A549 (cell line): ENCODE data around the gene KCNN1. TPM values are rescaled to one million over a fixed set of nuclear protein-coding genes. Genes with fewer than 3 reads are reported as not detected.
A peak's percentile ranks its signal among the peaks of the same experiment; 100 is the strongest.

Experiments
- ATAC-seq, 2 experiments: fragments of 200-7000 bp in 1 of 2; fragments of >200 bp in 1 of 2; cut with Nextera tagmentation in 1 of 2; cut with Tn5 transposase in 1 of 2; 3 replicates each; pipeline versions ENCODE4 v1.8.0 to v1.9.1; 2018 to 2020; ENCODE audit warnings: mild to moderate bottlenecking in 1 of 2, moderate library complexity in 1 of 2
- CTCF ChIA-PET: fragments of 300-600 bp; sonication (Branson Sonifier 250); formaldehyde crosslinking; extraction: SDS; loops from one replicate; lab custom pipeline; 2021; ENCODE audit warnings: antibody characterized with exemption, inconsistent platforms; lab: Yijun Ruan, JAX
- POLR2A ChIA-PET: fragments of 350-600 bp; formaldehyde crosslinking; extraction: SDS; loops from one replicate; lab custom pipeline; 2021; ENCODE audit warnings: antibody characterized with exemption, inconsistent platforms; lab: Yijun Ruan, JAX
- DNase-seq, 2 experiments: peaks; one replicate each; pipeline versions ENCODE4 v3.0.0 to v3.0.0-alpha.2; 2011 to 2016; ENCODE audit warnings: low read depth in 1 of 2, low spot score in 1 of 2
- FAIRE-seq: peaks from 2 replicates; lab custom pipeline; 2011; peaks lifted over from hg19 to GRCh38; lab: Jason Lieb, UNC
- H3K27ac ChIP-seq, 2 experiments: fragments of >200 bp; sonication (Bioruptor Twin); formaldehyde crosslinking; 3 replicates each; pipeline ENCODE4 v1.5.1; 2016 to 2017
- H3K4me1 ChIP-seq: fragments of >200 bp; sonication (Bioruptor Twin); formaldehyde crosslinking; 3 replicates; pipeline ENCODE4 v1.6.1; 2016
- H3K4me2 ChIP-seq: fragments of >200 bp; sonication (Bioruptor Twin); formaldehyde crosslinking; 3 replicates; pipeline ENCODE4 v1.6.1; 2016
- H3K4me3 ChIP-seq: fragments of >200 bp; sonication (Bioruptor Twin); formaldehyde crosslinking; 3 replicates; pipeline ENCODE4 v1.5.1; 2016
- H3K9me3 ChIP-seq: fragments of >200 bp; sonication (Bioruptor Twin); formaldehyde crosslinking; 3 replicates; pipeline ENCODE4 v1.6.1; 2016
- CBX2 ChIP-seq: fragments of 200-600 bp; sonication (generic); IDR thresholded peaks from 2 replicates; pipeline ENCODE4 v1.6.1; 2016; ENCODE audit warnings: low read depth, mild to moderate bottlenecking, borderline replicate concordance
- CBX8 ChIP-seq: fragments of 200-600 bp; sonication (generic); IDR thresholded peaks from 2 replicates; pipeline ENCODE4 v1.6.1; 2016
- CHD2 ChIP-seq: fragments of 150-350 bp; IDR thresholded peaks from 2 replicates; pipeline ENCODE4 v1.6.1; 2014; ENCODE audit warnings: low read length; ENCODE audit not compliant: partially characterized antibody
- EHF ChIP-seq: fragments of 250-450 bp; sonication (Bioruptor Pico); IDR thresholded peaks from 2 replicates; pipeline ENCODE4 v1.5.0; 2020; ENCODE audit warnings: mild to moderate bottlenecking
- EHMT2 ChIP-seq: fragments of 200-600 bp; sonication (generic); IDR thresholded peaks from 2 replicates; pipeline ENCODE4 v1.6.1; 2016; ENCODE audit warnings: antibody characterized with exemption, low read depth, mild to moderate bottlenecking, moderate library complexity
- FOSL2 ChIP-seq, 2 experiments: fragments of 450-650 bp in 1 of 2; fragments of >200 bp in 1 of 2; sonication (Bioruptor Twin) in 1 of 2; formaldehyde crosslinking; IDR thresholded peaks; 2 replicates each; pipeline versions ENCODE4 v1.5.0 to v1.6.1; 2016 to 2020; ENCODE audit warnings: mild to moderate bottlenecking in 1 of 2, moderate library complexity in 1 of 2
- FOXS1 ChIP-seq: fragments of 250-450 bp; sonication (Bioruptor Pico); IDR thresholded peaks from 2 replicates; pipeline ENCODE4 v1.5.0; 2020; ENCODE audit warnings: mild to moderate bottlenecking, moderate library complexity
- GATA3 ChIP-seq: IDR thresholded peaks from 2 replicates; pipeline ENCODE4 v1.6.1; 2012; ENCODE audit warnings: borderline replicate concordance
- HEYL ChIP-seq: fragments of 250-450 bp; sonication (Bioruptor Pico); IDR thresholded peaks from 2 replicates; pipeline ENCODE4 v1.8.0; 2021; ENCODE audit warnings: mild to moderate bottlenecking, moderate library complexity
- HOXB5 ChIP-seq: fragments of 250-450 bp; sonication (Bioruptor Pico); IDR thresholded peaks from 2 replicates; pipeline ENCODE4 v1.5.0; 2020; ENCODE audit warnings: mild to moderate bottlenecking, moderate library complexity
- JUNB ChIP-seq: fragments of >200 bp; sonication (Bioruptor Twin); formaldehyde crosslinking; IDR thresholded peaks from 2 replicates; pipeline ENCODE4 v1.6.1; 2016
- MAZ ChIP-seq: fragments of 150-350 bp; IDR thresholded peaks from 2 replicates; pipeline ENCODE4 v1.6.1; 2014; ENCODE audit warnings: antibody characterized with exemption, low read depth, low read length, borderline replicate concordance
- POLR2A ChIP-seq: IDR thresholded peaks from 2 replicates; pipeline ENCODE4 v1.6.1; 2012; ENCODE audit warnings: mild to moderate bottlenecking, low read length
- RARB ChIP-seq: fragments of 250-450 bp; sonication (Bioruptor Pico); IDR thresholded peaks from 2 replicates; pipeline ENCODE4 v1.8.0; 2021; ENCODE audit warnings: mild to moderate bottlenecking, moderate library complexity
- SREBF2 ChIP-seq: fragments of 450-650 bp; IDR thresholded peaks from 2 replicates; pipeline ENCODE4 v1.6.1; 2014; ENCODE audit warnings: mild to moderate bottlenecking, moderate library complexity
- ZNF302 ChIP-seq: fragments of 250-450 bp; sonication (Bioruptor Pico); IDR thresholded peaks from 2 replicates; pipeline ENCODE4 v1.9.0; 2021; ENCODE audit warnings: inconsistent platforms, mild to moderate bottlenecking, moderate library complexity
- ZSCAN20 ChIP-seq: fragments of 250-450 bp; sonication (Bioruptor Pico); IDR thresholded peaks from 2 replicates; pipeline ENCODE4 v1.8.0; 2022; ENCODE audit warnings: mild to moderate bottlenecking, moderate library complexity
- WGBS: methylation state at CpG from one replicate; pipeline ENCODE4 v1.1.6; 2017; ENCODE audit errors: missing lambda C conversion rate; 5-methylcytosine and 5-hydroxymethylcytosine counted together
- polyA plus RNA-seq, 4 experiments: library from polyadenylated mRNA; depleted of rRNA in 3 of 4; stranded (reverse); fragments of >200 nt; fragmentation: RNase III in 1 of 4; extraction: RNeasy Plus Mini Kit Qiagen cat#74134 plus additional on column Dnase treatment in 1 of 4; gene quantifications; 2 replicates in 3 of 4; 3 replicates in 1 of 4; pipeline ENCODE4 v1.2.3, GENCODE V29; 2011 to 2017
- TF ChIP-seq, protein P1 (sequence below): fragments of 450-650 bp; IDR thresholded peaks from 2 replicates; pipeline ENCODE4 v1.6.1; 2014; ENCODE audit warnings: antibody characterized with exemption
- TF ChIP-seq, protein P2 (sequence below): IDR thresholded peaks from 2 replicates; pipeline ENCODE4 v1.6.1; 2012; ENCODE audit warnings: low read depth, borderline replicate concordance
- TF ChIP-seq, protein P3 (sequence below): fragments of 250-450 bp; sonication (Bioruptor Pico); IDR thresholded peaks from 2 replicates; pipeline ENCODE4 v1.5.0; 2021; ENCODE audit warnings: mild to moderate bottlenecking, moderate library complexity, borderline replicate concordance
- TF ChIP-seq, protein P4 (sequence below): fragments of >200 bp; sonication (Bioruptor Twin); formaldehyde crosslinking; IDR thresholded peaks from 2 replicates; pipeline ENCODE4 v1.6.1; 2016
- TF ChIP-seq, protein P5 (sequence below): IDR thresholded peaks from 2 replicates; pipeline ENCODE4 v1.6.1; 2012
- TF ChIP-seq, protein P6 (sequence below): fragments of >200 bp; sonication (Bioruptor Twin); formaldehyde crosslinking; IDR thresholded peaks from 3 replicates; pipeline ENCODE4 v1.6.1; 2016
- TF ChIP-seq, protein P7 (sequence below): IDR thresholded peaks from 2 replicates; pipeline ENCODE4 v1.6.1; 2012

KCNN1 gene
- polyA plus RNA-seq, 2 of the 4 experiments (the other 2 are of a cell fraction): 0.43 to 0.85 TPM

DNA sequence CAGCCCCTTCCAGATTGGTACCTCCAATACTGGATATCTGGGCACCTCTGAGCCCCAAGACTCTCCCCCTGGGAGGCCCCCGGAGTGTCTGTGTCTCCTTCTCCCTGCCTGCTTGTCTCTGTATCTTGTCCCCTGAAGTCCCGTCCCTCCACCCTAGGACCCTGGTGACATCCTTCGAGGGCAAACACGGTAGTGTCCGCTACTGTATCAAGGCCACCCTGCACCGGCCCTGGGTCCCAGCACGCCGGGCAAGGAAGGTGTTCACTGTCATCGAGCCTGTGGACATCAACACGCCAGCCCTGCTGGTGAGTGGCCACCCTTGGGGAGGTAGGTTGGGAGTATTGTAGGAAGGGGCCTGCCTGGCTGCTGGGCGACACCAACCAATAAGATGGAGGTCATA is 41.9 kb downstream of the KCNN1 start:
- DNase-seq: no peak
- H3K4me2 ChIP-seq: peak overlapping the region; percentile 27; the same call in 2 of the 3 replicates
- H3K9me3 ChIP-seq: no peaks in the 10 kb centered on the region
- no peak for FAIRE-seq
- 87% methylated on average over 11 of the region's 11 CpGs for WGBS
- no peak overlapping the region for H3K4me3 ChIP-seq
- TF ChIP-seq ZNF302 (CRISPR knock-in tag) (no peak), RARB (CRISPR knock-in tag) (no peak), CBX2 (no peak), CBX8 (no peak), HOXB5 (no peak)
- TF ChIP-seq, protein P1, sequence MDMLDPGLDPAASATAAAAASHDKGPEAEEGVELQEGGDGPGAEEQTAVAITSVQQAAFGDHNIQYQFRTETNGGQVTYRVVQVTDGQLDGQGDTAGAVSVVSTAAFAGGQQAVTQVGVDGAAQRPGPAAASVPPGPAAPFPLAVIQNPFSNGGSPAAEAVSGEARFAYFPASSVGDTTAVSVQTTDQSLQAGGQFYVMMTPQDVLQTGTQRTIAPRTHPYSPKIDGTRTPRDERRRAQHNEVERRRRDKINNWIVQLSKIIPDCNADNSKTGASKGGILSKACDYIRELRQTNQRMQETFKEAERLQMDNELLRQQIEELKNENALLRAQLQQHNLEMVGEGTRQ: no peak
- TF ChIP-seq, protein P2, sequence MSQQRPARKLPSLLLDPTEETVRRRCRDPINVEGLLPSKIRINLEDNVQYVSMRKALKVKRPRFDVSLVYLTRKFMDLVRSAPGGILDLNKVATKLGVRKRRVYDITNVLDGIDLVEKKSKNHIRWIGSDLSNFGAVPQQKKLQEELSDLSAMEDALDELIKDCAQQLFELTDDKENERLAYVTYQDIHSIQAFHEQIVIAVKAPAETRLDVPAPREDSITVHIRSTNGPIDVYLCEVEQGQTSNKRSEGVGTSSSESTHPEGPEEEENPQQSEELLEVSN: no peak
- peaks cover 36% of the 10 kb centered on the region for H3K4me1 ChIP-seq
- ChIA-PET CTCF (interaction anchor here (1.0 to 8.3 kb wide), 3 partner anchors 12 to 63 kb away, joined by 3 to 136 read pairs (median 3); no protein-coding TSS in a partner anchor), POLR2A (no interaction called here)
- peak overlapping the region; percentile 47 to 63; a peak in 4 of 6 replicates for H3K27ac ChIP-seq
- ATAC-seq: no peak

DNA sequence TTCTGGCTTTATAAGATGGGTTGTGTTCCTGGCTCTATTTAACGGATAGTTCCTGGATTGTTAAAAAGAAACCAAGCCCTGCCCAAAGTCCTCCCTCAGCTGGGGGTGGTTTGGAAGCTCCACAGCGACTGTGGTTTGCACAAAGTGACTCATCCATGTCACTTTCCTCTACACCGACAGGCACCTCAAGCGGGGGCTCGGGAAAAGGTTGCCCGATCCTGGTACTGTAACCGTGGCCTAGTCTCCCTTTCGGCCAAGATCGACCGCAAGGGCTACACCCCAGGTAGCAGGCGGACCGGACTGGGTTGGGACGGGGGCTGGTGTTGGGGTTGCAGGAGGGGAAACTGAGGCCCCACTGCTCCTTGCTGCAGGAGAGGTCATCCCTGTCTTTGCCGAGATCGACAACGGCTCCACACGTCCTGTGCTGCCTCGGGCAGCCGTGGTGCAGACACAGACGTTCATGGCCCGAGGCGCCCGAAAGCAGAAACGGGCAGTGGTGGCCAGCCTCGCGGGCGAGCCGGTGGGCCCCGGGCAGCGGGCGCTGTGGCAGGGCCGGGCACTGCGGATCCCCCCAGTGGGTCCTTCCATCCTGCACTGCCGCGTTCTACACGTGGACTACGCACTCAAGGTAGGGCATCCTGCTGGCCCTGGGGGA is 42.6 kb downstream of the KCNN1 start:
- DNase-seq (no peak), FAIRE-seq (no peak), ATAC-seq (no peak)
- TF ChIP-seq HEYL (CRISPR knock-in tag) (no peak), FOSL2 (IDR thresholded peaks at IDR 0.05) (no peak), FOSL2 (CRISPR knock-in tag; IDR thresholded peaks at IDR 0.05) (0 out of 2 replicates have a peak, but pooled peaks have one; percentile 15), EHMT2 (no peak)
- Histone ChIP-seq H3K4me1 (peaks cover 36% of the 10 kb centered on the region), H3K4me2 (peak overlapping the region; percentile 27; the same call in 1 of the 3 replicates), H3K9me3 (no peaks in the 10 kb centered on the region), H3K27ac (peak overlapping the region; percentile 47 to 63; a peak in 3 of 6 replicates), H3K4me3 (no peak overlapping the region)
- ChIA-PET CTCF (interaction anchor here (1.8 to 8.3 kb wide), 3 partner anchors 12 to 71 kb away, joined by 6 to 136 read pairs (median 8); no protein-coding TSS in a partner anchor), POLR2A (interaction anchor here (0.9 kb wide), 1 partner anchor 12 kb away, joined by 4 read pairs; no protein-coding TSS in a partner anchor)
- 85% methylated on average over 25 of the region's 37 CpGs for WGBS

DNA sequence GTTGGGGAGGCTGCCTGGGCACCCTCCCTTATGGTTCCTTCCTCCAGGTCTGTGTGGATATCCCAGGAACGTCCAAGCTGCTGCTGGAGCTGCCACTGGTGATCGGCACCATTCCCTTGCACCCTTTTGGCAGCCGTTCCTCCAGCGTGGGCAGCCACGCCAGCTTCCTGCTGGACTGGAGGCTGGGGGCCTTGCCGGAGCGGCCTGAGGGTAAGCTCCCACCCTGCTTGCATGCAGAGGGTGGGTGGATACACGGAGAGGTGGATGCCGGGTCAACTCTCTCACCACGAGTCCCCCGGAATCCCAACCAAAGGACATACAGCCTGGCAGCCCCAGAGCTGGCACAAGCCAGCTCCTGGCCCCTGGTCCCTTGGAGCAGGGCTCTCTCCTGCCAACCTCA is 43.2 kb downstream of the KCNN1 start:
- no peak for FAIRE-seq
- WGBS: 100% methylated on average over 3 of the region's 11 CpGs
- ChIA-PET CTCF (interaction anchor here (0.8 to 8.3 kb wide), 5 partner anchors 12 to 72 kb away, joined by 3 to 136 read pairs (median 6); no protein-coding TSS in a partner anchor), POLR2A (interaction anchor here (0.9 kb wide), 1 partner anchor 11 kb away, joined by 4 read pairs; no protein-coding TSS in a partner anchor)
- ATAC-seq: no peak
- peaks cover 36% of the 10 kb centered on the region for H3K4me1 ChIP-seq
- H3K4me2 ChIP-seq: no peak overlapping the region
- no peak for DNase-seq
- H3K9me3 ChIP-seq: no peaks in the 10 kb centered on the region
- no peak overlapping the region; a peak in 1 of 6 replicates for H3K27ac ChIP-seq
- H3K4me3 ChIP-seq: no peak overlapping the region
- TF ChIP-seq RARB (CRISPR knock-in tag): no peak
- TF ChIP-seq, protein P3, sequence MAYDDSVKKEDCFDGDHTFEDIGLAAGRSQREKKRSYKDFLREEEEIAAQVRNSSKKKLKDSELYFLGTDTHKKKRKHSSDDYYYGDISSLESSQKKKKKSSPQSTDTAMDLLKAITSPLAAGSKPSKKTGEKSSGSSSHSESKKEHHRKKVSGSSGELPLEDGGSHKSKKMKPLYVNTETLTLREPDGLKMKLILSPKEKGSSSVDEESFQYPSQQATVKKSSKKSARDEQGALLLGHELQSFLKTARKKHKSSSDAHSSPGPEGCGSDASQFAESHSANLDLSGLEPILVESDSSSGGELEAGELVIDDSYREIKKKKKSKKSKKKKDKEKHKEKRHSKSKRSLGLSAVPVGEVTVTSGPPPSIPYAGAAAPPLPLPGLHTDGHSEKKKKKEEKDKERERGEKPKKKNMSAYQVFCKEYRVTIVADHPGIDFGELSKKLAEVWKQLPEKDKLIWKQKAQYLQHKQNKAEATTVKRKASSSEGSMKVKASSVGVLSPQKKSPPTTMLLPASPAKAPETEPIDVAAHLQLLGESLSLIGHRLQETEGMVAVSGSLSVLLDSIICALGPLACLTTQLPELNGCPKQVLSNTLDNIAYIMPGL: no peak
- TF ChIP-seq, protein P4, sequence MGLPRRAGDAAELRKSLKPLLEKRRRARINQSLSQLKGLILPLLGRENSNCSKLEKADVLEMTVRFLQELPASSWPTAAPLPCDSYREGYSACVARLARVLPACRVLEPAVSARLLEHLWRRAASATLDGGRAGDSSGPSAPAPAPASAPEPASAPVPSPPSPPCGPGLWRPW: no peak
- TF ChIP-seq FOXS1 (CRISPR knock-in tag): no peak
- TF ChIP-seq, protein P5, sequence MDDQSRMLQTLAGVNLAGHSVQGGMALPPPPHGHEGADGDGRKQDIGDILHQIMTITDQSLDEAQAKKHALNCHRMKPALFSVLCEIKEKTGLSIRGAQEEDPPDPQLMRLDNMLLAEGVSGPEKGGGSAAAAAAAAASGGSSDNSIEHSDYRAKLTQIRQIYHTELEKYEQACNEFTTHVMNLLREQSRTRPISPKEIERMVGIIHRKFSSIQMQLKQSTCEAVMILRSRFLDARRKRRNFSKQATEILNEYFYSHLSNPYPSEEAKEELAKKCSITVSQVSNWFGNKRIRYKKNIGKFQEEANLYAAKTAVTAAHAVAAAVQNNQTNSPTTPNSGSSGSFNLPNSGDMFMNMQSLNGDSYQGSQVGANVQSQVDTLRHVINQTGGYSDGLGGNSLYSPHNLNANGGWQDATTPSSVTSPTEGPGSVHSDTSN: no peak
- TF ChIP-seq ZSCAN20 (CRISPR knock-in tag): no peak
- no peak for TF ChIP-seq MAZ
- TF ChIP-seq POLR2A: no peak
- TF ChIP-seq, protein P1: no peak
- TF ChIP-seq JUNB: no peak
- TF ChIP-seq, protein P2: no peak
- no peak for TF ChIP-seq GATA3
- TF ChIP-seq, protein P6, sequence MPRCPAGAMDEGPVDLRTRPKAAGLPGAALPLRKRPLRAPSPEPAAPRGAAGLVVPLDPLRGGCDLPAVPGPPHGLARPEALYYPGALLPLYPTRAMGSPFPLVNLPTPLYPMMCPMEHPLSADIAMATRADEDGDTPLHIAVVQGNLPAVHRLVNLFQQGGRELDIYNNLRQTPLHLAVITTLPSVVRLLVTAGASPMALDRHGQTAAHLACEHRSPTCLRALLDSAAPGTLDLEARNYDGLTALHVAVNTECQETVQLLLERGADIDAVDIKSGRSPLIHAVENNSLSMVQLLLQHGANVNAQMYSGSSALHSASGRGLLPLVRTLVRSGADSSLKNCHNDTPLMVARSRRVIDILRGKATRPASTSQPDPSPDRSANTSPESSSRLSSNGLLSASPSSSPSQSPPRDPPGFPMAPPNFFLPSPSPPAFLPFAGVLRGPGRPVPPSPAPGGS: no peak
- TF ChIP-seq SREBF2: no peak
- no peak for TF ChIP-seq EHF (CRISPR knock-in tag)
- TF ChIP-seq CHD2: no peak
- no peak for TF ChIP-seq FOSL2 (IDR thresholded peaks at IDR 0.05)
- no peak for TF ChIP-seq FOSL2 (CRISPR knock-in tag; IDR thresholded peaks at IDR 0.05)
- TF ChIP-seq, protein P7, sequence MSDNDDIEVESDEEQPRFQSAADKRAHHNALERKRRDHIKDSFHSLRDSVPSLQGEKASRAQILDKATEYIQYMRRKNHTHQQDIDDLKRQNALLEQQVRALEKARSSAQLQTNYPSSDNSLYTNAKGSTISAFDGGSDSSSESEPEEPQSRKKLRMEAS: no peak
